ENCODE results near the gene SEMA3B.

Gene SEMA3B

GRCh38 chr3:50265571-50265970 lies 3.4 kb upstream of the SEMA3B start:
- no peak for ATAC-seq
- TF ChIP-seq TCF4 (CRISPR knock-in tag; IDR thresholded peaks at IDR 0.05; ENCODE audit: borderline replicate concordance) (no peak), ZFP30 (CRISPR knock-in tag; IDR thresholded peaks at IDR 0.05) (no peak), ZNF8 (CRISPR knock-in tag; IDR thresholded peaks at IDR 0.05) (no peak), TOX (CRISPR knock-in tag; IDR thresholded peaks at IDR 0.05; ENCODE audit: borderline replicate concordance) (no peak), CREB5 (CRISPR knock-in tag; IDR thresholded peaks at IDR 0.05; ENCODE audit: low read depth) (no peak), RARB (CRISPR knock-in tag; IDR thresholded peaks at IDR 0.05) (no peak), BACH2 (CRISPR knock-in tag; IDR thresholded peaks at IDR 0.05; ENCODE audit: borderline replicate concordance) (no peak), POU6F1 (CRISPR knock-in tag; IDR thresholded peaks at IDR 0.05; ENCODE audit: borderline replicate concordance, low read depth) (no peak), PATZ1 (CRISPR knock-in tag; IDR thresholded peaks at IDR 0.05; ENCODE audit: borderline replicate concordance) (no peak), CSRNP3 (CRISPR knock-in tag; IDR thresholded peaks at IDR 0.05) (no peak), GLIS3 (CRISPR knock-in tag; IDR thresholded peaks at IDR 0.05) (no peak), CSDC2 (CRISPR knock-in tag; IDR thresholded peaks at IDR 0.05) (no peak), ZNF70 (CRISPR knock-in tag; IDR thresholded peaks at IDR 0.05) (no peak), ZFP3 (CRISPR knock-in tag; IDR thresholded peaks at IDR 0.05) (no peak), SNAI2 (CRISPR knock-in tag; IDR thresholded peaks at IDR 0.05) (no peak), ARNTL (CRISPR knock-in tag; IDR thresholded peaks at IDR 0.05; ENCODE audit: borderline replicate concordance, low read depth) (no peak), OSR1 (CRISPR knock-in tag; IDR thresholded peaks at IDR 0.05) (no peak)

DNA sequence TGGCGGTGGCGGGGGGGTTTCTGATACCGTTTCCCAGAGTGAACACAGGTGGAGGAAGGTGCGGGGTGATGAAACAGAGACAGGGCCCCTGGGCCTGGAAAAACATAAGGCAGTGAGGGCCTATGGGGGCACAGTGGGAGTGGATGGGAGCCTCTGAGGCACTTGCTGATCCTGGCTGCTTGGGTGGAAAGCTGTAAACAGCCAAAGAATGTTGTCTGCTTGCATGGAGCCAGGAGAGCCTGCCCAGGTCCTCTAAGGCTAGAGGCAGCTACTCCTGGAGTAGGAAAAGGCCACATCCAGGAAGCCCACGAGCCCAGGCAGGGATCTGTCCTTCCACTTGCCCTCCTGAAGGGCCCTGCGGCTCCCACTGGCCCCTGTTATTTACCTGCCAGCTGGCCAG lies 2.9 kb upstream of the SEMA3B start:
- TF ChIP-seq BACH2 (CRISPR knock-in tag; IDR thresholded peaks at IDR 0.05; ENCODE audit: borderline replicate concordance), result no peak
- TF ChIP-seq ZC3H10 (CRISPR knock-in tag; IDR thresholded peaks at IDR 0.05), result no peak
- no peak for TF ChIP-seq TSHZ2 (CRISPR knock-in tag; IDR thresholded peaks at IDR 0.05)
- no peak for TF ChIP-seq TOX (CRISPR knock-in tag; IDR thresholded peaks at IDR 0.05; ENCODE audit: borderline replicate concordance)
- no peak for TF ChIP-seq ESRRG (CRISPR knock-in tag; IDR thresholded peaks at IDR 0.05)
- no peak for TF ChIP-seq ZNF70 (CRISPR knock-in tag; IDR thresholded peaks at IDR 0.05)
- no peak for TF ChIP-seq ZNF8 (CRISPR knock-in tag; IDR thresholded peaks at IDR 0.05)
- TF ChIP-seq PATZ1 (CRISPR knock-in tag; IDR thresholded peaks at IDR 0.05; ENCODE audit: borderline replicate concordance), result no peak
- no peak for TF ChIP-seq ZFP30 (CRISPR knock-in tag; IDR thresholded peaks at IDR 0.05)
- no peak for TF ChIP-seq GLIS3 (CRISPR knock-in tag; IDR thresholded peaks at IDR 0.05)
- TF ChIP-seq CREB5 (CRISPR knock-in tag; IDR thresholded peaks at IDR 0.05; ENCODE audit: low read depth), result no peak
- no peak for TF ChIP-seq RARB (CRISPR knock-in tag; IDR thresholded peaks at IDR 0.05)

More for the DNA sequence above, 2.9 kb upstream of the SEMA3B start:
- ATAC-seq, result no peak
